ENCODE results near the gene CHST9.

DNA sequence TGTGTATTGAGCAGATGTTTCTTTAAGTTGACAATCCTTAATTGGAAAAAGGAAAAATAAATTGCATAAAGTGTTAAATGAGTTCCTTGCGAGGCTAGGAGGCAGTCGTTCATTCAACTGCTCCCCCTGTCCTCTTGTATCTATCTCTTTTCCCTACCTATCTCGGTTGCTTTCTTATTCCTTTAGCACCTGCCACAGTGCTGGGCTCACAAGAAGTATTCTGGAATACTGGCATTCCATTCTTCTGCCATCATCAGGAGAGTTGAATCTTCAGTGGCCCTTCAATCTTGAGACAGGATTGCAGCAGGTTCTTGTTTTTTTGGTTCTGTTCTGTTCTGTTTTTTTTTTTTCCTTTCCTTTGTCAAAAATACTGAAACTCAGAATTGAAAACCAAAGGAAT, 176.5 kb downstream of the CHST9 start:
- TF ChIP-seq EZH2 (IDR thresholded peaks at IDR 0.05; ENCODE audit: low read depth) (no peak), CTCF (conservative IDR thresholded peaks at IDR 0.05) (no peak)

All from PC-9 (cell line).